Smooth muscle cell of the brain vasculature (primary cell): ENCODE data around the gene CLEC2A.
A peak's percentile ranks its signal among the peaks of the same experiment; 100 is the strongest.

ENCODE experiments used
- DNase-seq: peaks from one replicate; pipeline ENCODE4 v3.0.0-alpha.2; 2012; ENCODE audit warnings: low read depth, low spot score

The CLEC2A gene

DNA sequence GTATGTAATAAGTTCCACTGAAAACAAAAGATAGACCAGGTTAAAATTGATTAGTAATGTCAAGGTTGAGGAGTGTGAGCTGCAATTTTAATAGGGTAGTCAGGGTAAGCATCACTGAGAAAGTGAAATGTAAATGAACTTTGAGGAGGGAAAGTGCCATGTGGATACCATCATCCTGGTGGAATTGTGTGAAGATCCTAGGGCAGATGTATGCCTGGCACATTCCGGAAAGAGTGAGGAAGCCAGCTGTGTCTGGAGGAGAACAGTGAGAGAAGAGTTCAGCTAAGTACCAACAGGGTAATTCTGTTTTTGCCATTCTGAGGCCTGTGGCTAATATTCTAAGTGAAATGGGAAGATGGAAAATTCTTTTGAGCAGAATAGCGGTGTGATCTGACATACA, 2.9 kb upstream of the CLEC2A start:
- DNase-seq = no peak

DNA sequence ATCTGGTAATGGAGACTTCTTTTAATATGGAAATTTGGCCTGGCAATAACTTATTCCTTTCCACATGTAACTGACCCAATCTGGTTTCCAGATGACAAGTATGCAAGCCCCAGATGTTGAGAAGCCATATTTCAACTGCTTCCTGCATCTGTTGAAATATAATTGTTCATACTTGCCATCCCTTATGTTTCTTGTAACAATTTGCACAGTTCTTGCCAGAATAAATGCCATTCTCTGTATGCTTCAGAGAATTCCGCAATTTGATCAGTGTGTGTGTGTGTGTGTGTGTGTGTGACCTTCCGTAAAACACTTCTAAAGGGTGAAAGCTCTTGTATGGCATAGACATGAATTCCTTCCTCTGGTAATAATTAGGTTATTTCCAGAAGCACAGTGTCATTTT, 1.8 kb upstream of the CLEC2A start:
- no peak for DNase-seq

- no peak for DNase-seq
Observed at GRCh38 chr12:9931245-9931644, 925 bp downstream of the CLEC2A start.

DNA sequence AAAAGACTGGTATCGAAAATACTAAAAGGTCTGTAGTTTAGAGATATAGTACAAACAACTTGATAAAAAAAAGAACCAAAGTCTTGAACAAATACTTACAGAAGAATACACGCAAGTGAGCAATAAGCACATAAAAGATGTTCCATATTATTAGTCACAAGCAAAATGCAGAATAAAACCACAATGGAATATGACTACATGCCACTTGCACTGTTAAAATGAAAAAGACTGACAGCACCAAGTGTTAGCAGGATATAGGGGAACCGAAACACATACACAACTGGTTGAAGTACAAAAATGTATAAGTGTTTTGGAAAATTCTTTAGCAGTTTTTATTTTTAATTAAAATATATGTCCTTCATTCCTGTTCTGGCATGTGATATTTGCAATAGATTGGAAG, 3.6 kb downstream of the CLEC2A start:
- no peak for DNase-seq

GRCh38 chr12:9926876-9927275, 5.3 kb downstream of the CLEC2A start:
- DNase-seq = no peak

DNA sequence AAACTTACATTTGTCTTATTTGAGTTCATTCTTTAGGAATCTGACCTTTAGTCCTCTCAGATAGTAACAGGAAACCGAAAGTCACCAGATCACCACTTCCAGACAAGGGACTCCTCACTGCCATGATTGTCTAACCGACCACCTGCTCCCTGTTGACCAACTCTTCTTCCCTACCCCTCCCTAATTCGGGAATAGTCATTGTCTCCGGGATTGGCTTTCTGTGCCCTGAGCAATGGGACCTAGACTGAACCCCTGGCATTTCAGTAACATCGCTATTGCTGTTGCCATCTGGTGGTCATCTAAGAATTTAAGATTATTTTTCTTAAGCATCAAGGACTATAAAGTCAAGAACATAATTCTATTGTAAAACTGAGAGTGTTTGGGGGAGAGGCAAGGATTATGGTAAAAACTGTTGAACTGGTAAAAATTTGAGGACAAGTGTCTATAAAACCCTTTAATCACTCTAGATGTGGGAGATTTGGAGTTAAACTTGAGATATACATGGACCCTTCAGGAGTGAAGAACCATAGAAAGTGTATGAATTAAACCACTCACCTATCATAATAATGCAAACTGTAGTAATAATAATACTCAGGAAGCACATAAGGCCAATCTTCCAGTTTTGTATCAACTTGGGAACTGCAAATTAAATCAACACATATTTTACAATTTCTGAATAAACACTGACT, 6.3 kb downstream of the CLEC2A start:
- DNase-seq = peak; percentile 23

DNA sequence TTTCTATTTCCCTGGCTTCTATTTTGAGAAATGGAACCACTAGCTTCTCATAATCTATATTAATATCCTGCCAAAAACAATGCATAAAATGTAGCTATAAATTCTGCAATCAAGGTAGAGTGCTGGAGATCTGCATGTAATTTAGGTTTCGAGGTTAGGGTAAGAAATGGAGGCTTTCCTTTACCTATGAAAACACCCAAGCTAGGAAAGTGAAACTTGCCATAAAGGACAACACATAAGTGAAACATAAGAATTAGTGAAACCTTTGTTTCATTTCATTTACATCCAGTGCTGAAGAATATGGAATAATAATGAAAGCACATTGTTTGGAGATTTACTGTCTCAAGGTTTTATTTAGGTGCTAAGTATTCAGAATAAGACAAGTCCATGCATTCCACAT, 9.7 kb downstream of the CLEC2A start:
- DNase-seq = no peak

- no peak for DNase-seq
Observed at GRCh38 chr12:9920451-9920850, 11.7 kb downstream of the CLEC2A start.

GRCh38 chr12:9919443-9919842, 12.7 kb downstream of the CLEC2A start:
- no peak for DNase-seq

DNA sequence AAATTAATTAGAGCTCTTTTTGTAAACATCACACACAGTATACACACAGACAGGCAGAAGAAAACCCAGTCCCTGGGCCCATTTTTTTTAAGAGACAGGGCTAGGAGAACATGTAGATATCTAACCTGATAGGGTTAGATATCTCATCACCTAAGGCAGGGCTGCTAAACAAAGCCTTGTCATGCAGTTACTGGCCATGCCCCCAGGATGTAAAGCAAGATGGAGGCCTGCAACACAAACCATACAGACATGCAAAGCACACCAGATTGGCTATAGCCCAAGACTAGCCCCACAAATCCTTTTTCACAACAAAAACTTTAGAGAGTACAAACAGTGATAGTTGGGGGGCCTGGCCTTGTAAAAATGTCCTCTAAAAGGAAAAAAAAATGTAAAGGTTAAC, 20.5 kb downstream of the CLEC2A start:
- no peak for DNase-seq

DNA sequence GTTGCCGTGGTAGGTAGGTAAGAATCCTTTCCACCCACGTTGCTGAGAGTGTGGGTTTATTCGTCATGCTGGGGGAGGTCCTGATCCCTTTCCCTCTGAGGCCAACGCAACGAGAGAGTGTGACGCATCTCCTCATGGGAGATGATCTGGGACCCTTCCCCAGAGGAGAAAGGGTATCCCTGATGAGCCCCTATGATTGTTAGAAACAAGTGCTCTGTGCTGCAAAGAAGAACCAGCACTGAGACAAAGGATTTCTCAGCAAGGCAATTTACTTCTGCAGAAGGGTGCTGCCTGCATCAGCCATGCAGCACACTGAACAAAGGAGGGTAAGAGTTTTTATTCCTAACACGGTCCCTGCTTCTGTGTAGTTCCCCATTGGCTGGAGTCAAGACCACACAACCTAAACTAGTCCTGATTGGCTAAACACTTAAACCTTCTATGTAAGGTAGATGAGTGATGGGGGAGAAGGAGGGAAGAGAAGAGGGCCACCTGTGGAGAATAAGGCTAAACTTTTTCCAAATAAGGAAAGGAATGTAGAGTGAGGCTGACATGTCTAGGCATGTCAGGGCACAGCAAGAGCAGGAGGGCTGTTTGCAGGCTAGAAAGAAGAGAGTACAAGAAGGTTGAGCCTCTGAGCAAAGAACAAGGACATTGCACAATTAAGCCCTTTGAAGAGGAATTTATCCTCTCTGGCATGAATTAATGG, 21.3 kb downstream of the CLEC2A start:
- DNase-seq = no peak

DNA sequence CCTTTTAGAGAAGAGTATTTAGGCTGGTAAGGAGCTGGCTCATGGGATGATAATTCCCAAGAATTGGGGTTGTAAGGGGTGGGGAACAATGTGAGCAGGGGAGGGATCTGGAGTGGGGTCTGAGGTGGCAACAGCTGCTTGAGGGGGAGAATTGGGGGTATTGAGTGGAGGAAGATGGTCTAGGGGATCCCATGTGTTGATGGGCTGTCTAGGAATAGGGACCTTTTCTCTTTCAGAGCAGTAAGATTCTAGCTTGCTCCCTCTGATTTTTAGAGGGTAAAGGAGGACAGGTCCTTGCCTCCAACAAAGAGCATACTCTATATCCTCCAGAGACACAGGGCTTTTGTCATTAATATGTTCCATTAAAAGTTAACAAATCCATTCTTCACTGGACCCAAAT, 22.4 kb downstream of the CLEC2A start:
- DNase-seq = no peak

DNA sequence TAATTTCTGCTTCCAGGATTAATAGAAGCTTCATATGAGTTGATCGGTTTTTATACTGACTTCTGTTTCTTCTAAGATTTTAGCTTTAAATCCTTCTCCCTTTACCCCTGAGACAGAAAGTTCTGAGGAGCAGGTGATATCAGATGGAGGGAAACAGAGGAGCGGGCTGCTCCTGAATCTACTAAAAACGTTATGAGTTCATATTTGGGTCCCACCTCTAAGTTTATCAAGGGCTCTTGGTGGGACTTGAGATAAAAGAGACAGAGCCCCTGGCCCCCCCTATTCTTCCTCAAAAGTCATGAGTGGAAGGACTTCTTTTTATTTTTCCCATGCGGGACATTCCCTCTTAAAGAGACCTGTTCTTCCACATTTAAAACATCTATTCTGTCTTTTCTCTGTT, 23.8 kb downstream of the CLEC2A start:
- no peak for DNase-seq

DNA sequence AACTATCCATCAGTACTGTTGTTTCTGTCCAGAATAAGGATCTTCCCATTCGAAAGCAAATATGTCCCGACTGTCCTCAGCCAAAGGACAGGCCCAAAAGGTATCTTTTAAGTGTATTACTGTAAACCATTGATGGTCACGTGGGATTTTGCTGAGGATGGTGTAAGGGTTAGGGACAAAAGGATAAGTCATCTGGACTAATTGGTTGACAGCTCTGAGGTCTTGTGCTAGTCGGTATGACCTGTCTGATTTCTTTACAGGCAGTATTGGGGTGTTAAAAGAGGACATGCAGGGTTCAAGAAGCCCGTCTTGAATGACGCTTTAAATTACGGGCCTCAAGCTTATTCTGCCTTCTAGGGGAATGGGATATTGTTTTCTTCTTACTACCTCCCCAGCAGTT, 24.4 kb downstream of the CLEC2A start:
- DNase-seq = no peak

DNA sequence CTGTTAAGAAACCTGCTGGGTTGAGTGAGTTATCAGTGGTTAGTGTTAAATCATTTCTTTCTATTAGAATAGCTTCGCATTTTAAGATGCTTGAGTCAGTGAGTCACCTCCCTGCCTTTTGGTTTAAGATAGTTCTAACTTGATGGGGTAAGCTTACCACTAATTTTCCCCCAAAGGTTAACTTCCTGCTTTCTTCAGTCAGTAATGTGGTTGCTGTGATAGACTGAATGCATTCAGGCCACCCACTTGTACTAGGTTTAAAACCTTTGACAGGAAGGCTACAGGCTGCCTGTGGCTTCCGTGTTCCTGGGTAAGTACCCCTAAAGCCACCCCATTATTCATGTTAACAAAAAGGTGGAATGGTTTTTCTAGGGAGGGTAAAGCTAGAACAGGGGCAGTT, 25.3 kb downstream of the CLEC2A start:
- no peak for DNase-seq

DNA sequence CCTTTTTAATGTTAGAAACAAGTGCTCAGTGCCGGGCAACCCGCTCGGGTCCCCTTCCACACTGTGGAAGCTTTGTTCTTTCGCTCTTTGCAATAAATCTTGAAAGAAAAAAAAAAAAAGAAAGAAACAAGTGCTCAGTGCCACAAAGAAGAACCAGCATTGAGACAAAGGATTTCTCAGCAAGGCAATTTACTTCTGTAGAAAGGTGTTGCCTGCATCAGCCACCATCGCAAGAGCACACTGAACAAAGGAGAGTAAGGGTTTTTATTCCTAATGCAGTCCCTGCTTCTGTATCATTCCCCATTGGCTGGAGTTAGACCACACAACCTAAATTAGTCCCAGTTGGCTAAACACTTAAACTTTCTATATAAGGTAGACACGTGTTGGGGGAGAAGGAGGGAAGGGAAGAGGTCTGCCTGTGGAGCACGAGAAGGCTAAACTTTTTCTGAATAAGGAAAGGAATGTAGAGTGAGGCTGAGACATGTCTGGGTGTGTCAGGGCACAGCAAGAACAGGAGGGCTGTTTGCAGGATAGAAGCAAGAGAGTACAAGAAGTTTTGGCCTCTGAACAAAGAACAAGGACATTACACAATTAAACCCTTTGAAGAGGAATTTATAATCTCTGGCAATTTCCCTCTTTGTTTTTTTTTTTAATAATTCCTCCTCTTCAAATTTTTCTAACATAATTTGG, 29.5 kb downstream of the CLEC2A start:
- no peak for DNase-seq

DNA sequence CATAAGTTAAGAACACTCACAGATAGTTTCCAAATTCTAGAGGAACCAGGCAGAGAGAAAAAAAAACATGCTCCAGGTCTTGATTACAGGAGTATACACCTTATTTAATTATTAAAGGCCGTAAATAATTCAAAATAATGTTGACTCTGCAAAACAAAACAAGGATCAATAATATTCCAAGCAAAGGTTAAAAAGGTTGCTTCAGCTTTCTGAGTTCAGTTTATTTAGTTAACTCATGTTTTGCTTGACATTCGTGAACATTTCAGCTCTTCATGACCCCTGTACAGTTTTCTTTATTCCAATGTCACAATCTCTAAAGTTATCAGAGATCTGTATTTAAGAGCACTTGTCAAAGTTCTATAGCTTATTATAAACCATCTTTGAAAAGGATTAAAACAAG, 31.2 kb downstream of the CLEC2A start:
- DNase-seq = no peak

GRCh38 chr12:9899209-9899608, 33.0 kb downstream of the CLEC2A start:
- DNase-seq = no peak

DNA sequence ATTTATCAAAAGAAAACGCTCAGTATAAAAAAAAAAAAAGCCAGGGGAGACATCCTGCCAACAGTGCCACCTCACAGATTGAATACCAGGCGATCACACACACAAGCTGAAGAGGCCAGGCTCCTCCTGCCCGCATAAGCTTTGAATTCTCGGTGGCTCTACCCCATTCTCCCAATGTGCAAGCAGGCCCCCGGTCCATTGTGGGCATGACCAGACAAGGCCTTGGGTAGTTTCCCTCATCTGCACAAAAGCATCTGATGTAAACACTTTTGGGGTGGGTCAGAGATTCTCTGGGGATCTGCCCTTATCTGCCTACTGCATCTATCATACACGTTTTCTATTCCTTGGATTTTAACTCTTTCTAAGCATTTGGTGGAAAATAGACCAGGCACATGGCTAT, 34.6 kb downstream of the CLEC2A start:
- DNase-seq = no peak

GRCh38 chr12:9895215-9895971, 36.8 kb downstream of the CLEC2A start:
- DNase-seq = no peak

DNA sequence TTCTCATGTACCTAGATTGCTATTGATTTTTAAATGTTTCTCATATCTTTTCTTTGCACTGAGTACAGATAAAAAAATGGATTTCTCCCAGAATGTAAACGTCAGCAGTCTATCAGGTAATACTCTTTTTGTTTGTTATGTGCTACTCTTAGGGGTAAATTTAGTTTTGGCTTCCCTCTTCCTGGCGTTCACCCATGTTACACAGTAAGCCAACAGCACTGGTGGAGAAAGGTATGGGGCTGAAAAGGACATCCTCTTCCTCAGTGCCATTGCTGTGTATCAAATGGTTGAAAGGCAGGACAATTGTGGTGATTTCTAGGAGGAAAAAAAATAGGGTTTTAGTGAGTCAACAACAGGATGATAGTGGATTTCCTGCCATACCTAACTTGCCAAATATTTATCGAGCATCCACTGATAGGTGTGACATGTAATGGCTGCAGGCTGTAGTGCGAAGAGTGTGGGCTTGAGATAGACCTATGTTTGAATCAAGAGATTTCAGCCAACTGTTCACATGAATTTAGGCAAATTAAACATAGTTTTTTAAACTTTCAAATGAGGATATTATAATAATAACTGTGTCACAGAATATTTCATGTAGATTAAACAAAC, 43.4 kb downstream of the CLEC2A start:
- DNase-seq = no peak

DNA sequence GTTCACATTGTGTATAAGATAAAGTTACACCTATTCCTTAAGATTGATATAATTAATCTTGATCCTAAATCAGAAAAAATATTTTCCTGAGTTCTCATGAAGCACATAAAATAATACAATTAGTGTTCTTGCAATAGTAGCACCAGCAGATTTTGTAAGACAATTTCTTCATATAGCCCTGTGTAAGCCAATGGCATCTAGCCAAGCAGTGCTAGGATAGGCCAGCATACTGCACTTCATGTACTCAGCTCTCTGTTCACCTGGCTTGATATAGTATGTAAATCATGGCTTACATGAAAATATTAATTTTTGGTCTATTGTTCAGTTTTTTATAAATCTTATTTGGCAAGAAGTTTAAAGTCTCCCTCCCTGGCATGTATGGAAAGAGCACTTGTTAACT, 49.0 kb downstream of the CLEC2A start:
- DNase-seq = no peak
